Thymus (tissue), 2 donors: ENCODE data around the gene BTBD16. TPM values are rescaled to one million over a fixed set of nuclear protein-coding genes. Genes with fewer than 3 reads are reported as not detected.

ENCODE experiments used
- polyA plus RNA-seq: library from polyadenylated mRNA; stranded (reverse); fragments of 200-250 nt; gene quantifications from one replicate; pipeline ENCODE4 v1.2.3, GENCODE V29; 2013
- total RNA-seq: library from RNA; stranded (reverse); fragments of 120-200 nt; gene quantifications from one replicate; pipeline ENCODE4 v1.2.4, GENCODE V29; 2013
- donor health status: healthy.

BTBD16 gene
- total and polyA plus RNA-seq, 2 donors: 0.14 to 1.2 TPM

Other genes starting within 250 kb of the BTBD16 start
- 11.1 TPM for gene PLEKHA1, start 103.4 kb downstream of the BTBD16 start, total RNA-seq
- 28.2 TPM for gene PLEKHA1, start 103.4 kb downstream of the BTBD16 start, polyA plus RNA-seq
- not detected for gene ARMS2, start 183.4 kb downstream of the BTBD16 start, total RNA-seq
- 0.18 TPM for gene ARMS2, start 183.4 kb downstream of the BTBD16 start, polyA plus RNA-seq
- 12.0 TPM for gene HTRA1, start 190.3 kb downstream of the BTBD16 start, total RNA-seq
- 82.8 TPM for gene HTRA1, start 190.3 kb downstream of the BTBD16 start, polyA plus RNA-seq